Measurements from ENCODE around the gene PRKG1.

DNA sequence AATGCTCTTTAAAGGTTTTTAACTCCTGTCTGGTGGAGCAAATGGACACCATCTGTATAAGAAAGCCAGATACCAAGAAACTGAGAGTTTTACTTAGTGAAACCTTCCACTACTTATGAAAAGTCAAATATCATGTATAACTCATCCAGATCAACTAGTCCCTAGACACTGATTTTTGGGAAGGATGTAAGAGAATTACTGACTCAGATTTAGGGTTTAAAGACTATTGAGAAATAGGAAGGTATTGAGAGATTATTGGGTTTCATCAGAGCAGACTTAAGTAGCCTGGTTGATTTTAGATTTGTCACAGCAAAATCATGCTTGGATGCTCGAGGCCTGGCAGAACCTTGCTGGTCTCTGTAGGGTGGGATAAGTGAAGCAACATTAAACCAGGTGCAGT lies 622.0 kb downstream of the PRKG1 start:
- TF ChIP-seq, protein P1, sequence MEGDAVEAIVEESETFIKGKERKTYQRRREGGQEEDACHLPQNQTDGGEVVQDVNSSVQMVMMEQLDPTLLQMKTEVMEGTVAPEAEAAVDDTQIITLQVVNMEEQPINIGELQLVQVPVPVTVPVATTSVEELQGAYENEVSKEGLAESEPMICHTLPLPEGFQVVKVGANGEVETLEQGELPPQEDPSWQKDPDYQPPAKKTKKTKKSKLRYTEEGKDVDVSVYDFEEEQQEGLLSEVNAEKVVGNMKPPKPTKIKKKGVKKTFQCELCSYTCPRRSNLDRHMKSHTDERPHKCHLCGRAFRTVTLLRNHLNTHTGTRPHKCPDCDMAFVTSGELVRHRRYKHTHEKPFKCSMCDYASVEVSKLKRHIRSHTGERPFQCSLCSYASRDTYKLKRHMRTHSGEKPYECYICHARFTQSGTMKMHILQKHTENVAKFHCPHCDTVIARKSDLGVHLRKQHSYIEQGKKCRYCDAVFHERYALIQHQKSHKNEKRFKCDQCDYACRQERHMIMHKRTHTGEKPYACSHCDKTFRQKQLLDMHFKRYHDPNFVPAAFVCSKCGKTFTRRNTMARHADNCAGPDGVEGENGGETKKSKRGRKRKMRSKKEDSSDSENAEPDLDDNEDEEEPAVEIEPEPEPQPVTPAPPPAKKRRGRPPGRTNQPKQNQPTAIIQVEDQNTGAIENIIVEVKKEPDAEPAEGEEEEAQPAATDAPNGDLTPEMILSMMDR (conservative IDR thresholded peaks at IDR 0.05; ENCODE audit: low read depth in 2 of 2), result no peak
- TF ChIP-seq JUNB (IDR thresholded peaks at IDR 0.05; ENCODE audit: unreplicated experiment) (no peak), POLR2AphosphoS5 (IDR thresholded peaks at IDR 0.05; ENCODE audit: low read depth) (no peak)
- TF ChIP-seq, protein P2, sequence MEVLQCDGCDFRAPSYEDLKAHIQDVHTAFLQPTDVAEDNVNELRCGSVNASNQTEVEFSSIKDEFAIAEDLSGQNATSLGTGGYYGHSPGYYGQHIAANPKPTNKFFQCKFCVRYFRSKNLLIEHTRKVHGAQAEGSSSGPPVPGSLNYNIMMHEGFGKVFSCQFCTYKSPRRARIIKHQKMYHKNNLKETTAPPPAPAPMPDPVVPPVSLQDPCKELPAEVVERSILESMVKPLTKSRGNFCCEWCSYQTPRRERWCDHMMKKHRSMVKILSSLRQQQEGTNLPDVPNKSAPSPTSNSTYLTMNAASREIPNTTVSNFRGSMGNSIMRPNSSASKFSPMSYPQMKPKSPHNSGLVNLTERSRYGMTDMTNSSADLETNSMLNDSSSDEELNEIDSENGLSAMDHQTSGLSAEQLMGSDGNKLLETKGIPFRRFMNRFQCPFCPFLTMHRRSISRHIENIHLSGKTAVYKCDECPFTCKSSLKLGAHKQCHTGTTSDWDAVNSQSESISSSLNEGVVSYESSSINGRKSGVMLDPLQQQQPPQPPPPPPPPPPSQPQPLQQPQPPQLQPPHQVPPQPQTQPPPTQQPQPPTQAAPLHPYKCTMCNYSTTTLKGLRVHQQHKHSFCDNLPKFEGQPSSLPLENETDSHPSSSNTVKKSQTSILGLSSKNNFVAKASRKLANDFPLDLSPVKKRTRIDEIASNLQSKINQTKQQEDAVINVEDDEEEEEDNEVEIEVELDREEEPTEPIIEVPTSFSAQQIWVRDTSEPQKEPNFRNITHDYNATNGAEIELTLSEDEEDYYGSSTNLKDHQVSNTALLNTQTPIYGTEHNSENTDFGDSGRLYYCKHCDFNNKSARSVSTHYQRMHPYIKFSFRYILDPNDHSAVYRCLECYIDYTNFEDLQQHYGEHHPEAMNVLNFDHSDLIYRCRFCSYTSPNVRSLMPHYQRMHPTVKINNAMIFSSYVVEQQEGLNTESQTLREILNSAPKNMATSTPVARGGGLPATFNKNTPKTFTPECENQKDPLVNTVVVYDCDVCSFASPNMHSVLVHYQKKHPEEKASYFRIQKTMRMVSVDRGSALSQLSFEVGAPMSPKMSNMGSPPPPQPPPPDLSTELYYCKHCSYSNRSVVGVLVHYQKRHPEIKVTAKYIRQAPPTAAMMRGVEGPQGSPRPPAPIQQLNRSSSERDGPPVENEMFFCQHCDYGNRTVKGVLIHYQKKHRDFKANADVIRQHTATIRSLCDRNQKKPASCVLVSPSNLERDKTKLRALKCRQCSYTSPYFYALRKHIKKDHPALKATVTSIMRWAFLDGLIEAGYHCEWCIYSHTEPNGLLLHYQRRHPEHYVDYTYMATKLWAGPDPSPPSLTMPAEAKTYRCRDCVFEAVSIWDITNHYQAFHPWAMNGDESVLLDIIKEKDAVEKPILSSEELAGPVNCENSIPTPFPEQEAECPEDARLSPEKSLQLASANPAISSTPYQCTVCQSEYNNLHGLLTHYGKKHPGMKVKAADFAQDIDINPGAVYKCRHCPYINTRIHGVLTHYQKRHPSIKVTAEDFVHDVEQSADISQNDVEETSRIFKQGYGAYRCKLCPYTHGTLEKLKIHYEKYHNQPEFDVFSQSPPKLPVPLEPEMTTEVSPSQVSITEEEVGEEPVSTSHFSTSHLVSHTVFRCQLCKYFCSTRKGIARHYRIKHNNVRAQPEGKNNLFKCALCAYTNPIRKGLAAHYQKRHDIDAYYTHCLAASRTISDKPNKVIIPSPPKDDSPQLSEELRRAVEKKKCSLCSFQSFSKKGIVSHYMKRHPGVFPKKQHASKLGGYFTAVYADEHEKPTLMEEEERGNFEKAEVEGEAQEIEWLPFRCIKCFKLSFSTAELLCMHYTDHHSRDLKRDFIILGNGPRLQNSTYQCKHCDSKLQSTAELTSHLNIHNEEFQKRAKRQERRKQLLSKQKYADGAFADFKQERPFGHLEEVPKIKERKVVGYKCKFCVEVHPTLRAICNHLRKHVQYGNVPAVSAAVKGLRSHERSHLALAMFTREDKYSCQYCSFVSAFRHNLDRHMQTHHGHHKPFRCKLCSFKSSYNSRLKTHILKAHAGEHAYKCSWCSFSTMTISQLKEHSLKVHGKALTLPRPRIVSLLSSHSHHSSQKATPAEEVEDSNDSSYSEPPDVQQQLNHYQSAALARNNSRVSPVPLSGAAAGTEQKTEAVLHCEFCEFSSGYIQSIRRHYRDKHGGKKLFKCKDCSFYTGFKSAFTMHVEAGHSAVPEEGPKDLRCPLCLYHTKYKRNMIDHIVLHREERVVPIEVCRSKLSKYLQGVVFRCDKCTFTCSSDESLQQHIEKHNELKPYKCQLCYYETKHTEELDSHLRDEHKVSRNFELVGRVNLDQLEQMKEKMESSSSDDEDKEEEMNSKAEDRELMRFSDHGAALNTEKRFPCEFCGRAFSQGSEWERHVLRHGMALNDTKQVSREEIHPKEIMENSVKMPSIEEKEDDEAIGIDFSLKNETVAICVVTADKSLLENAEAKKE (CRISPR knock-in tag; IDR thresholded peaks at IDR 0.05), result no peak
- TF ChIP-seq, protein P3, sequence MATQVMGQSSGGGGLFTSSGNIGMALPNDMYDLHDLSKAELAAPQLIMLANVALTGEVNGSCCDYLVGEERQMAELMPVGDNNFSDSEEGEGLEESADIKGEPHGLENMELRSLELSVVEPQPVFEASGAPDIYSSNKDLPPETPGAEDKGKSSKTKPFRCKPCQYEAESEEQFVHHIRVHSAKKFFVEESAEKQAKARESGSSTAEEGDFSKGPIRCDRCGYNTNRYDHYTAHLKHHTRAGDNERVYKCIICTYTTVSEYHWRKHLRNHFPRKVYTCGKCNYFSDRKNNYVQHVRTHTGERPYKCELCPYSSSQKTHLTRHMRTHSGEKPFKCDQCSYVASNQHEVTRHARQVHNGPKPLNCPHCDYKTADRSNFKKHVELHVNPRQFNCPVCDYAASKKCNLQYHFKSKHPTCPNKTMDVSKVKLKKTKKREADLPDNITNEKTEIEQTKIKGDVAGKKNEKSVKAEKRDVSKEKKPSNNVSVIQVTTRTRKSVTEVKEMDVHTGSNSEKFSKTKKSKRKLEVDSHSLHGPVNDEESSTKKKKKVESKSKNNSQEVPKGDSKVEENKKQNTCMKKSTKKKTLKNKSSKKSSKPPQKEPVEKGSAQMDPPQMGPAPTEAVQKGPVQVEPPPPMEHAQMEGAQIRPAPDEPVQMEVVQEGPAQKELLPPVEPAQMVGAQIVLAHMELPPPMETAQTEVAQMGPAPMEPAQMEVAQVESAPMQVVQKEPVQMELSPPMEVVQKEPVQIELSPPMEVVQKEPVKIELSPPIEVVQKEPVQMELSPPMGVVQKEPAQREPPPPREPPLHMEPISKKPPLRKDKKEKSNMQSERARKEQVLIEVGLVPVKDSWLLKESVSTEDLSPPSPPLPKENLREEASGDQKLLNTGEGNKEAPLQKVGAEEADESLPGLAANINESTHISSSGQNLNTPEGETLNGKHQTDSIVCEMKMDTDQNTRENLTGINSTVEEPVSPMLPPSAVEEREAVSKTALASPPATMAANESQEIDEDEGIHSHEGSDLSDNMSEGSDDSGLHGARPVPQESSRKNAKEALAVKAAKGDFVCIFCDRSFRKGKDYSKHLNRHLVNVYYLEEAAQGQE (IDR thresholded peaks at IDR 0.05; ENCODE audit: unreplicated experiment), result no peak

All from GM23338 (cell line).